ENCODE measurements around the gene EGFL6. TPM values are rescaled to one million over a fixed set of nuclear protein-coding genes. Genes with fewer than 3 reads are reported as not detected.

Gene EGFL6
- total RNA-seq, 2 donors from 2014 or later: not detected

- peaks cover 63% of the 10 kb centered on the region for H3K27me3 Mint-ChIP-seq (ENCODE audit: insufficient read depth)
- H3K36me3 ChIP-seq (ENCODE audit: control insufficient read depth, insufficient read depth, low read length): no peaks in the 10 kb centered on the region
- H3K36me3 Mint-ChIP-seq (ENCODE audit: low read depth): no peaks in the 10 kb centered on the region
- H3K4me3 ChIP-seq (ENCODE audit: low read length): peak overlapping the region; percentile 49
- H3K4me3 Mint-ChIP-seq: peak overlapping the region; percentile 52
- no peaks in the 10 kb centered on the region for H3K4me1 ChIP-seq (ENCODE audit: control insufficient read depth, insufficient read depth, low read length)
- H3K9me3 ChIP-seq (ENCODE audit: control insufficient read depth, low read length): no peaks in the 10 kb centered on the region
- no peak overlapping the region for H3K9ac ChIP-seq (ENCODE audit: extremely low read depth, low read length, poor library complexity, severe bottlenecking)
- H3K9me3 Mint-ChIP-seq: peaks cover 48% of the 10 kb centered on the region
- H3K27ac ChIP-seq (ENCODE audit: low read depth, low read length): no peak overlapping the region
- WGBS, 2 experiments (ENCODE audit: insufficient coverage in 1 of 2, insufficient read length in 1 of 2): 31% methylated on average over 8 of the region's 9 CpGs; no CpG with 5 or more reads in 1 of the 2 experiments
- H3K27me3 ChIP-seq (ENCODE audit: control insufficient read depth, insufficient read depth, low read length, poor library complexity, severe bottlenecking): peaks cover 56% of the 10 kb centered on the region
- no peak overlapping the region for H3K27ac Mint-ChIP-seq
- H3K4me1 Mint-ChIP-seq: peaks cover 2% of the 10 kb centered on the region
- no peak for TF ChIP-seq CTCF (conservative IDR thresholded peaks at IDR 0.05)
- no peak for DNase-seq
Measured at GRCh38 chrX:13570261-13570605, 832 bp downstream of the EGFL6 start.

- peaks cover 46% of the 10 kb centered on the region for H3K9me3 Mint-ChIP-seq
- WGBS, 2 experiments (ENCODE audit: insufficient coverage in 1 of 2, insufficient read length in 1 of 2): 91% methylated on average over 5 of the region's 5 CpGs; no CpG with 5 or more reads in 1 of the 2 experiments
- DNase-seq: no peak
- Histone ChIP-seq H3K9me3 (ENCODE audit: control insufficient read depth, low read length) (no peaks in the 10 kb centered on the region), H3K4me1 (ENCODE audit: control insufficient read depth, insufficient read depth, low read length) (no peaks in the 10 kb centered on the region), H3K36me3 (ENCODE audit: control insufficient read depth, insufficient read depth, low read length) (no peaks in the 10 kb centered on the region), H3K27me3 (ENCODE audit: control insufficient read depth, insufficient read depth, low read length, poor library complexity, severe bottlenecking) (peaks cover 55% of the 10 kb centered on the region), H3K4me3 (ENCODE audit: low read length) (no peak overlapping the region), H3K9ac (ENCODE audit: extremely low read depth, low read length, poor library complexity, severe bottlenecking) (no peak overlapping the region), H3K27ac (ENCODE audit: low read depth, low read length) (no peak overlapping the region)
- no peak overlapping the region for H3K27ac Mint-ChIP-seq
- H3K36me3 Mint-ChIP-seq (ENCODE audit: low read depth): no peaks in the 10 kb centered on the region
- H3K4me1 Mint-ChIP-seq: peaks cover 2% of the 10 kb centered on the region
- H3K27me3 Mint-ChIP-seq (ENCODE audit: insufficient read depth): peaks cover 57% of the 10 kb centered on the region
- H3K4me3 Mint-ChIP-seq: no peak overlapping the region
- no peak for TF ChIP-seq CTCF (conservative IDR thresholded peaks at IDR 0.05)
Measured at GRCh38 chrX:13571136-13571535, 1.7 kb downstream of the EGFL6 start.

- peaks cover 23% of the 10 kb centered on the region for H3K27me3 ChIP-seq (ENCODE audit: control insufficient read depth, insufficient read depth, low read length, poor library complexity, severe bottlenecking)
- H3K27ac Mint-ChIP-seq: no peak overlapping the region
- H3K4me1 ChIP-seq (ENCODE audit: control insufficient read depth, insufficient read depth, low read length): no peaks in the 10 kb centered on the region
- H3K36me3 Mint-ChIP-seq (ENCODE audit: low read depth): no peaks in the 10 kb centered on the region
- no peak for DNase-seq
- H3K27me3 Mint-ChIP-seq (ENCODE audit: insufficient read depth): peaks cover 32% of the 10 kb centered on the region
- no peak for TF ChIP-seq CTCF (conservative IDR thresholded peaks at IDR 0.05)
- H3K9ac ChIP-seq (ENCODE audit: extremely low read depth, low read length, poor library complexity, severe bottlenecking): no peak overlapping the region
- 90% methylated on average over 1 of the region's 1 CpG; no CpG with 5 or more reads in 1 of the 2 experiments for WGBS, 2 experiments (ENCODE audit: insufficient coverage in 1 of 2, insufficient read length in 1 of 2)
- H3K36me3 ChIP-seq (ENCODE audit: control insufficient read depth, insufficient read depth, low read length): no peaks in the 10 kb centered on the region
- H3K9me3 ChIP-seq (ENCODE audit: control insufficient read depth, low read length): no peaks in the 10 kb centered on the region
- H3K4me3 ChIP-seq (ENCODE audit: low read length): no peak overlapping the region
- H3K4me3 Mint-ChIP-seq: no peak overlapping the region
- no peak overlapping the region for H3K27ac ChIP-seq (ENCODE audit: low read depth, low read length)
- H3K9me3 Mint-ChIP-seq: peaks cover 41% of the 10 kb centered on the region
- H3K4me1 Mint-ChIP-seq: peaks cover 2% of the 10 kb centered on the region
Measured at GRCh38 chrX:13574600-13574999, 5.2 kb downstream of the EGFL6 start.

Data from endodermal cell (in vitro differentiated cells).